Measurements from ENCODE around the gene NAP1L4. TPM values are rescaled to one million over a fixed set of nuclear protein-coding genes. Genes with fewer than 3 reads are reported as not detected.

Gene NAP1L4
- total RNA-seq, 2 donors from 2014 or later = 198 to 206 TPM

- WGBS, 2 experiments (ENCODE audit: insufficient coverage in 1 of 2, insufficient read length in 1 of 2) = 93 to 95% methylated on average over 6 to 8 of the region's 8 CpGs
- Histone ChIP-seq H3K9ac (ENCODE audit: extremely low read depth, low read length, poor library complexity, severe bottlenecking) (no peak overlapping the region), H3K4me1 (ENCODE audit: control insufficient read depth, insufficient read depth, low read length) (no peaks in the 10 kb centered on the region), H3K27me3 (ENCODE audit: control insufficient read depth, insufficient read depth, low read length, poor library complexity, severe bottlenecking) (no peaks in the 10 kb centered on the region), H3K4me3 (ENCODE audit: low read length) (no peak overlapping the region), H3K9me3 (ENCODE audit: control insufficient read depth, low read length) (no peaks in the 10 kb centered on the region), H3K27ac (ENCODE audit: low read depth, low read length) (no peak overlapping the region), H3K36me3 (ENCODE audit: control insufficient read depth, insufficient read depth, low read length) (peaks cover 75% of the 10 kb centered on the region)
- Mint-ChIP-seq H3K9me3 (no peaks in the 10 kb centered on the region), H3K4me3 (no peak overlapping the region), H3K4me1 (no peaks in the 10 kb centered on the region), H3K27ac (no peak overlapping the region), H3K36me3 (ENCODE audit: low read depth) (peaks cover 67% of the 10 kb centered on the region), H3K27me3 (ENCODE audit: insufficient read depth) (no peaks in the 10 kb centered on the region)
- no peak for DNase-seq
- no peak for TF ChIP-seq CTCF (conservative IDR thresholded peaks at IDR 0.05)
These were observed 34.7 kb upstream of the NAP1L4 start for GRCh38 chr11:3026803-3027202.

GRCh38 chr11:3022982-3023381, 30.9 kb upstream of the NAP1L4 start:
- H3K27ac Mint-ChIP-seq = no peak overlapping the region
- H3K9ac ChIP-seq (ENCODE audit: extremely low read depth, low read length, poor library complexity, severe bottlenecking) = no peak overlapping the region
- H3K9me3 Mint-ChIP-seq = no peaks in the 10 kb centered on the region
- H3K4me3 Mint-ChIP-seq = no peak overlapping the region
- no peak for TF ChIP-seq CTCF (conservative IDR thresholded peaks at IDR 0.05)
- no peaks in the 10 kb centered on the region for H3K4me1 ChIP-seq (ENCODE audit: control insufficient read depth, insufficient read depth, low read length)
- H3K27me3 Mint-ChIP-seq (ENCODE audit: insufficient read depth) = no peaks in the 10 kb centered on the region
- H3K4me1 Mint-ChIP-seq = no peaks in the 10 kb centered on the region
- H3K36me3 ChIP-seq (ENCODE audit: control insufficient read depth, insufficient read depth, low read length) = peaks cover 70% of the 10 kb centered on the region
- no peaks in the 10 kb centered on the region for H3K9me3 ChIP-seq (ENCODE audit: control insufficient read depth, low read length)
- no peak overlapping the region for H3K4me3 ChIP-seq (ENCODE audit: low read length)
- H3K27ac ChIP-seq (ENCODE audit: low read depth, low read length) = no peak overlapping the region
- no peaks in the 10 kb centered on the region for H3K27me3 ChIP-seq (ENCODE audit: control insufficient read depth, insufficient read depth, low read length, poor library complexity, severe bottlenecking)
- no peak for DNase-seq
- 97 to 98% methylated on average over 4 of the region's 4 CpGs for WGBS, 2 experiments (ENCODE audit: insufficient coverage in 1 of 2, insufficient read length in 1 of 2)
- H3K36me3 Mint-ChIP-seq (ENCODE audit: low read depth) = peaks cover 63% of the 10 kb centered on the region

GRCh38 chr11:3022300-3022967, 30.3 kb upstream of the NAP1L4 start:
- H3K27ac ChIP-seq (ENCODE audit: low read depth, low read length) = no peak overlapping the region
- 91 to 93% methylated on average over 12 to 14 of the region's 14 CpGs for WGBS, 2 experiments (ENCODE audit: insufficient coverage in 1 of 2, insufficient read length in 1 of 2)

More at GRCh38 chr11:3022300-3022967, 30.3 kb upstream of the NAP1L4 start:
- no peaks in the 10 kb centered on the region for H3K9me3 ChIP-seq (ENCODE audit: control insufficient read depth, low read length)
- H3K27me3 ChIP-seq (ENCODE audit: control insufficient read depth, insufficient read depth, low read length, poor library complexity, severe bottlenecking) = no peaks in the 10 kb centered on the region
- H3K9ac ChIP-seq (ENCODE audit: extremely low read depth, low read length, poor library complexity, severe bottlenecking) = no peak overlapping the region
- H3K9me3 Mint-ChIP-seq = no peaks in the 10 kb centered on the region
- no peak overlapping the region for H3K4me3 ChIP-seq (ENCODE audit: low read length)
- H3K4me1 Mint-ChIP-seq = no peaks in the 10 kb centered on the region
- H3K36me3 Mint-ChIP-seq (ENCODE audit: low read depth) = peaks cover 64% of the 10 kb centered on the region
- no peaks in the 10 kb centered on the region for H3K27me3 Mint-ChIP-seq (ENCODE audit: insufficient read depth)
- H3K36me3 ChIP-seq (ENCODE audit: control insufficient read depth, insufficient read depth, low read length) = peaks cover 76% of the 10 kb centered on the region
- no peak for TF ChIP-seq CTCF (conservative IDR thresholded peaks at IDR 0.05)
- DNase-seq = no peak
- peak overlapping the region; percentile 59 for H3K27ac Mint-ChIP-seq
- no peak overlapping the region for H3K4me3 Mint-ChIP-seq
- H3K4me1 ChIP-seq (ENCODE audit: control insufficient read depth, insufficient read depth, low read length) = no peaks in the 10 kb centered on the region
